GM23248 (cell line): ENCODE measurements around the gene MEGF6.
"Not testable (repeated sequence)": the region's sequence is repeated elsewhere in the genome, so short reads cannot be mapped to it uniquely, and the experiment has no call there.

Experiments used
- EZH2 ChIP-seq: fragments of 200-600 bp; sonication (generic); IDR thresholded peaks from 2 replicates; pipeline ENCODE4 v1.6.1; 2018; ENCODE audit warnings: antibody characterized with exemption, mild to moderate bottlenecking; ENCODE audit not compliant: insufficient read depth, poor library complexity, severe bottlenecking
- EZH2phosphoT487 ChIP-seq: fragments of 200-600 bp; sonication (generic); IDR thresholded peaks from 2 replicates; pipeline ENCODE4 v1.6.1; 2018; ENCODE audit warnings: antibody characterized with exemption, moderate library complexity, mild to moderate bottlenecking, low read depth; ENCODE audit not compliant: insufficient read depth

DNA sequence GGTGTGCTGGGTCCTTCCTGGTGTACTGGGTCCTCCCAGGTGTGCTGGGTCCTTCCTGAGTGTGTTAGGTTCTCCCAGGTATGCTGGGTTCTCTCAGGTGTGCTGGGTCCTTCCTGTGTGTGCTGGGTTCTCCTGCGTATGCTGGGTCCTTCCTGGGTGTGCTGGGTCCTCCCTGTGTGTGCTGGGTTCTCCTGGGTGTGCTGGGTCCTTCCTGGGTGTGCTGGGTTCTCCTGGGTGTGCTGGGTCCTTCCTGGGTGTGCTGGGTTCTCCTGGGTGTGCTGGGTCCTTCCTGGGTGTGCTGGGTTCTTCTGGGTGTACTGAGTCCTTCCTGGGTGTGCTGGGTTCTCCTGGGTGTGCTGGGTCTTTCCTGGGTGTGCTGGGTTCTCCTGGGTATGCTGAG lies 38.7 kb downstream of the MEGF6 start:
- TF ChIP-seq EZH2, EZH2phosphoT487: not testable (repeated sequence)
